GM18499 (cell line): ENCODE data around the gene PLCB1.
"Not testable (repeated sequence)": the region's sequence is repeated elsewhere in the genome, so short reads cannot be mapped to it uniquely, and the experiment has no call there.

Source experiments
- ATAC-seq: cut with Tn5 transposase; IDR thresholded peaks from one replicate; pipeline ENCODE4 v1.9.1; 2021; ENCODE audit warnings: moderate number of reproducible peaks; ENCODE audit not compliant: insufficient read depth, unreplicated experiment

Gene PLCB1

DNA sequence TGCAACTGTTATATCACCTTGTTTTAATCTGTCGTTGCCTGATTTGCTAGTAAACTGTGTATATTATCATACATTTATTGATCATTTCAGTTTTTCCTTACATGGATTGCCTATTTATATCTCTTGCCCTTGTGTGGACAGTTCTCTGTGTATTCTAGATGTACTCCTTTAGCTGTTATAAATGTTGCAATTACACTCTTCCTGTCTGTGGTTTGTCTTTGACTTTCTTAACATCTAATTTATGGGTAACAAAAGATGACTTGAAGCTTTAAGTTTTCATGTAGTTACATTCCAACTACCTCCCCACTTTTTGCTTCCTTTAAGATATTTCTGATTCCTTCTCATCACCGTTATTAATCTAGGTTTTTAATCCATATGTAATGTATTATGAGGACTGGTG lies 22.6 kb downstream of the PLCB1 start:
- ATAC-seq, result no peak

DNA sequence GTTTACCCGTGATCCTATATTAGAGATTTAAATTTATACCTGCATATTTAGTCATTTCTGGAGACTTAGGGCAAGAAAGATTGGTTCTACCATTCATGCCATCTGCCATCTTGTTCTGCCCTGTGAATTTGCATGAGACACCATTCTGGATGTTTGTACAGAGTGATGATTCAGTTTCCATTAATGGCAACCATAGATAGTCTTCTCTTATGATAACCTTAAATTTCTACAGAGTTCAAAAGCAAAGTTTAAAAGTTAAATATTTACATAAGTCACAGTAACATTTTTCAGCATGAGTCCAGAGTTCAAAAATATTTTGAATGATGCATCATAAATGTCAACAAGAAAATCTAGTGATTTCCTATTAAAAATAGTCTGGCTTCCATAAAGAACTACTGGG lies 23.2 kb downstream of the PLCB1 start:
- ATAC-seq, result no peak

DNA sequence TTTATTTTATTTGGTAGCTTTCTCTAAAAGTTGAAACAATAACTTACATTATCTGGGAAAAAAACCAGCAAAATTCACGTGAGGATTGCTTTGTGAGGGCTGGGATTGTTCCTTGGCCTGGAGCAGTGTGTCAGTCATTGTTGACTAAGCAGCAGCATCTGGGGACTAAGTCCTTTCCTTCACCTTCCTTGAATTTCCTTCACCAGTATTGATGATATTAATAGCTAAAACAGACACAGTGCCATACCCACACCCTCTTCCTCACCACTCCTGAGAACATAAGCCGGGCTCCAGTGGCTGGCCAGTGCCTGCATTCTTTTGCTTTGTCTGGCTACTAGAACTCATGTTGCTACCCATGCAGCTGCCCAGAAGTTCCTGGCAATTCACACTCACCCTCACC lies 23.7 kb downstream of the PLCB1 start:
- ATAC-seq, result no peak

DNA sequence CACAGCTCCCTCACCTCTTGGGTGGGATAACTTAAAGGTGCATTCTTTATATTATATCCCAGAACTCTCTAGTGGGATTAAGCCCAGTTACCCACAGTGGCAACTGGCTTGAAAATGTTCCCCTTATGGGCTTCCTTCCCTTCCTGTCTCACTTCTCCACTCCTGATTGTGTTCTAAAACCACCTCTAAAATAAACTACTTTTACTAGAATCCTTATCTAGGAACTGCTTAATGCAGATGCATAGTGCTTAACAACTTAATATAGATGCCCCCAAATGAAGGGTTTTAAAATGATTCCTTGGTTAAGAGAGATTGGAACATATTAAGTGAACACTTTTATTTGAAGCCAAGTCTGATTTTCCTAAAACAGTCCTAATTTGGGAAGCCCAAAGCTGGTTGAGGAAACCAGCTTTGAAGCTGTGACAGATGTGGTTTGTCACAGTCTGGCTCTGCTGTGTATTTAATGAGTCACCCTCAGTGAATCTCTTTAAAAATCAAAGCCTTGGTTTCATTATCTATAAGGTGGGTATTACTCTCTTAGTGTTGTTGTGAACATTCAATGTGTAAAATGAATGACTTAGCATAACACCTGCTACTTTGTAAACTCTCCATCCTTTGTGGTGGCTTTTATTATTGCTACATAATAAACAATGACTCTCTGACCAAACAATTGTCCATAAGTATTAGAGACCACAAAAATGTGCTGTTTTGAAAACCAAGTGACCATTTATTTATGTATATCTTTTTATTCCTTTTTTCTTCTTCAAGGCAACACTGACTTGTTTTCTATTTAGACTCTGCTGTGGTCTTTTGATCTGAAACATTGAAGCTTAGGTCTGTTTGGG lies 24.4 kb downstream of the PLCB1 start:
- ATAC-seq, result peak; percentile 79

DNA sequence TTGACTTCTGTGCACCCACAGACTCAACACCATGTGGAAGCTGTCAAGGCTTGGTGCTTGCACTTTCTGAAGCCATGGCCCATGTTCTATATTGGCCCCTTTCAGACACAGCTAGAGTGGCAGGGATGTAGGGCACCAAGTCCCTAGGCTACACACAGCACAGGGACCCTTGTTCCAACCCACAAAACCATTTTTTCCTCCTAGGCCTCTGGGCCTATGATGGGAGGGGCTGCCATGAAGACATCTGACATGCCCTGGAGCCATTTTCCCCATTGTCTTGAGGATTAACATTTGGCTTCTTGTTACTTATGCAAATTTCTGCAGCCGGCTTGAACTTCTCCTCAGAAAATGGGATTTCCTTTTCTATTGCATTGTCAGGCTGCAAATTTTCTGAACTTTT lies 27.2 kb downstream of the PLCB1 start:
- ATAC-seq, result not testable (repeated sequence)

DNA sequence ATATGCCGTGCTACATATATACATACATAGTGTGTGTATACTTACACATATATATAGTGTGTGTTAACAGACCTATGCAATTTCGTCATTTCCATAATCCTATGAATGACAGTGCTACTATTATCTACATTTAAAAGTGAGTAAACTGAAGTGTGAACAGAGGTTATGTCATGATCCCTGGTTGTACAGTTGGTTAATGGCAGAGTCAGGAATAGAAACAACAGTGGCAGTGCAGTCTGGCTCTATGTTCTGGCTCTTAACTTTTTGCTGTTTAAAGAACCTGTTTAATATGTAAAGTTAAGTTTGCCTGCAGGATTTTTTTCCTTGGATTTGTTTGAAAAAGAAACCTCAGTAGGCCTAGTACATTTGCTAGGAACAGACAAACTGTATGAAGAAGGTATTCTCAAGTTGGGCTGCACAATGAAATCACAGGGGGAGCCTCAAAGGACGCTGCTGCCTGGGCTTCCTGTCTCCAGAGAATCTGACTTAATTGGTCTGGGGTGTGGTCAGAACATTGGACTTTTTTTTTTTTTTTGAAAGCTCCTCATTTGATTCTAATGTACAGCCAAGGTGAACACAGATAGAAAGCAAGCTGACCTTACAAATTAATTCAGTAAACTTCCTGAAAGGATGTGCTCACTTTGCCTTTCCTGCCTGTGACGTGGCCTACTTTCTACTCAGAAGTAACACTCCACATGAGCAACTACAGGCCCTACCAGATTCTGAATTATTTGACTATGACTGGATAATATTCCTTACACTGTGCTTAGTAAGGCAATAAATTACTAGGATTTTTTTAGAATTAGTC lies 29.4 kb downstream of the PLCB1 start:
- ATAC-seq, result no peak

DNA sequence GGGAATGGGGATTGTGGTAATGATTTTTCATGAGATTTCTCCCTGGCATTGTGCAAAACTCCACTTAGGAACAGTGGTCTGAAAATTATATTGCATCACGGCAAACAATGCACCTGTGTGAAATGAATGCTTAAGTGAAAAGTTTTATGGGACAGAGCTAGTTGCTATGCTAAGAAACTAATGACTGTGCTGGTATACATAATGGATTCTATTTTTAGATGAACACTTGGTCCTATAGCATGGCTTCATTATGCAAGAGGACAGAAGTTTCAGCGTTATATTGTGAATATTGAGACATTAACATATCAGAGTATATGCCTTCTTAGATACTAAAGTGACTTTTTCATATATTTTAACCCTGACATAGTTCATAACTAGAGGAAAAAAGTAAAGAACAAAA lies 30.5 kb downstream of the PLCB1 start:
- ATAC-seq, result no peak

DNA sequence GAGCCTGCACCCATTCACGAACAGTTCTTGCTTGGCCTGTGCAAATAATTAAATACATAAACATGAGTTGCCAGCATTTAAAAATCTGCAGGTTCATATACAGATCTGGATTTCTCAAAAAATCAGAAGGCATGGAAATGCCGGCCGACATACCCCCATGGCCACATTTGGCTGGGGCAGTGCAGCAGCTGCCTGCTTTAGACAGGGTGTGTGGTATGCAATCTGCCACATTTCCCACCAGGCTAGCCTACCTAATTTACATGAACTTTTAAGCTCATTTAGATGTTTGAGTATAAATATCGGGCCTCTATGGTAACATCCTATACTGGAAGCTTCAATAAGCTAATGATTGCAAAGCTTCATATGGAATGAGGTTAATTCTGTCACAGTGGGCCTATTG lies 31.5 kb downstream of the PLCB1 start:
- ATAC-seq, result no peak

DNA sequence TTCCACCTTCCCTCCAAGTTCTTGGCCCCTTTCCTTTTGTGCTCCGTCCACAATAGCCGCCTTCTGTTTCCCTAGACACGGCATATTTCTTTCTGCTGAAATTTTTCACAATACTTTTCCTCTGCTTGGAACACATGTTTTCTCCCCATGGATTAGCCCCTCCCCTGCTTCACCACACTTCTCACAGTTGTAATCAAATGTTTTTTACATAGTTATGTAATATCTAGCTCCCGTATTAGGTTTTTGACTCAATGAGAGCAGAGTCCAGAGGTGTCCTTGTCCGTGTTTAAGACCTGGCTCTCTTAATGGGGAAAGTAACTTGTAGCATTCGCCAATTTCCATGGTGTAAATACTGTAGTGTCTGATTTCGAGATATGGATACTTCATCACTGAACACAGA lies 34.7 kb downstream of the PLCB1 start:
- no peak for ATAC-seq

DNA sequence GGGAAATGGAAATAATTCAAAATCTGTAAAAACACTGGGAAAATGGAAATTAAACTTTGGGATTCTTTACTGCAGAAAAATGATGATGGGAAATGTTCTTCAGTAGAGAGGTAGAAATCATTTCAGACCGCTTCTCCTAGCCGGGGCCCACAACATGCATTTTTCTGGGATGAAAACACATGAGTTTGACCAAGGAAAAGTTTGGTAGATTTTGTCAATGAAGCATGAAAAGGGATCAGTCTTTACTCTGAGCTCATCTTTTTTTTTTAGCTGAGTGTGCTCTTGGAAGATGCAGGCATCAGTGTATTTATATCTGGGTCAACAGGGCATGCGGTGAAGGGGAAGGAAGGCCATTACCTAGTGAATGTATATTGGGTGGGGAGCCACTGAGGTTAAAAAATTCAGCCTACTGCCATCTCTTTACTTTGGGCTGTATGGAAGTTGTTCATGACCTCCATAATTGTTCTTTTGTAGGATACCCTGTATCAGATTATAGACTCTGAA lies 36.8 kb downstream of the PLCB1 start:
- no peak for ATAC-seq

DNA sequence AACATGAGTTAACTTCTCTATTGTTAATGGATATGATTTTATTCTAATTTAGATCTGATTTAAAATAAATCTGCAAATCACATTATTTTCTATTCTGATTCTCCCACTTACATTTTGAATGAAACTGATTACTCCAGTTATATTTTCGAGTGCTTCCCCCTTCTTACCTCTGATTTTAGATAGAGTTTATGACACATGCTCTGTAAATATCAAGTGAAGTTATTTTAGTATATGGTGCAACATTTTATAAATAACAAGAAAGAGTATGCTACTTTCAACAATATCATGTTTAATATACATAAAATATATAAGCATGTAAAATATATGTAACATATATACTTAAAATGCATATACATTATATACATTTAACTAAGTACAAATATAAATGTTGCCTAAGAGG lies 38.9 kb downstream of the PLCB1 start:
- ATAC-seq, result no peak

DNA sequence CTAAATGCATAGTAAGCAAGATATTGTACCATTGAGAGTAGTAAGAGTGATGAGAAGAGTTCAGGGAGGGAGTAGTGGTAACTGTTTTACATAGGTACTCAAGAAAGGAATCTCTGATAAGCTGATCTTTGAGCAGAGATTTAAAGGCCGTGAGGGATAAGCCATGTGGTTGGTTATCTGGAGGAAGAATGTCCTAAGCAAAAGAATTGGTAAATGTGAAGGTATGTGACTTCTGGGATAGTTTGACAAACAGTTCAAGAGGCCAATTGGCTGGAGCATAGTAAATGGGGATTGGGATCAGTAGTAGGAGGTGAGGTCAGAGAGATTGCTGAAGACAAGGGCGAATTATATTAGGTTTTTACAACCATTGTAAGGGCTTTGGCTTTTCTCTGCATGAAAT lies 40.1 kb downstream of the PLCB1 start:
- no peak for ATAC-seq

DNA sequence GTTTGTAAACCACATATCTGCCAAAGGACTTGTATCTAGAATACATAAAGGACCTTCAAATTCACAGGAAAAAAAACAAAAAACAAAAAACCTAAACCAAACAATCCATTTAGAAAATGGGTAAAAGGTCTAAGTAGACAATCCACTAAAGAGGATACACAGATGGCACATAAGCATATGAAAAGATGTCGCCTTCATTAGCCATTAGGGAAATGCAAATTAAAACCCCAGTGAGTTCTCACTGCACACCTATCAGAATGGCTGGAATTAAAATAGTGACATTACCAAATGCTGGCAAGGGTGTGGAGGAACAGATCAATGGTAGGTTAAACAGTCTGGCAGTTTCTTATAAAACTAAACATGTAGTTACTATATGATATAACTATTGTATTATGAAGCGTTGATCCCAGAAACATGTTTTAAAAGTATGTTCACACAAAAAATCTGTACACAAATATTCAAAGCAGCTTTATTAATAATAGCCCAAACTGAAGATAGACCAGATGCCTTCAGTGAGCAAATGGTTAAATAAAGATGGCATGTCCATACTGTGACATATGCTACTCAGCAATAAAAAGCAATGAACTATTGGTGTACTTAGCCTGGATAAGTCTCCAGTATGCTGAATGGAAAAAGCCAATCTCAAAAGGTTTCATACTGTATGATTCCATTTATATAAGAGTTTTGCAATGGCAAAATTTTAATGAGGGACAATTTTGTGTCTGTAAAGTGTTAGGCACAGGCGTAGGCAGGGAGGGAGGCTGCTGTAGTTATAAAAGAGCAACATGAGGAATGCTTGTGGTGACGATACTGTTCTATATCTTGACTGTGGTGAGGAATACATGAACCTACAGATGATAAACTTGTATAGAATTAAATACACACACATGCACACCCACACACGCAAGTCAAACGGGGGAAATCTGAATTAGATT lies 43.9 kb downstream of the PLCB1 start:
- ATAC-seq, result no peak

DNA sequence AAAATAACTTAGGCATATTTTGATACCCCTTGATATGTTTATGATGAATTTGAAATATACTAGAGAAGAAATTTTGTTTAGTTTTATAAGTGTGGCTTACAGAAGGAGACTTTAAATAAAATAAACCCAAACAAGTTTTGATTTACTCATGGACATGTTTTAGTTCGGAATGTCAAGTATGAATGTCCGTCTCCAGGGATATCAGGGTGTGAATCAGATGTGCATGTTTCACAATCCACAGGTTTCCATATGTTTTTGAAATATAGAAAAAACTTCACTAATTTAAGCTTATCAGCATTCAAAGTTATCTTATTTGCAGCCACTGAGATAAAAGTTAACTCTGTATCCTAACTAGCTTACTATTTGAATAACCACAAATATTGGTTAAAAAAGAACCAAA lies 51.5 kb downstream of the PLCB1 start:
- no peak for ATAC-seq

DNA sequence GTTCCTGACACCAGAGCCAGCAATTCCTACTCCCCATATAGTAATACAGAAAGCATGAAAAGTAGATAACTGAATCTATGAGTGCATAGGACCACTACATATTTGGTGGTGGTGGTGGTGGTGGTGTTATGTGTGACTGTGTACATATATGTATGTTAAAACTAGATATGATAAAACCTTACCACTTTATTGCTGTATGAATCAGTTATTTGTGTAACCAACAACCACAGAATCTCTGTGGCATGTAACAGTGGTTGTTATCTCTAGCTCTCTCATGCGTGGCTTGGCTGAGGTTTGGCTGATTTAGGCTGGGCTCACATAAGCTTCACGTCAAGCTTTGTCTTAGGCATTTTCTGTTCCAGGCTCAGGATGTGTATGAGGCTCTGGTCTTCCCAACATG lies 55.7 kb downstream of the PLCB1 start:
- ATAC-seq, result no peak

DNA sequence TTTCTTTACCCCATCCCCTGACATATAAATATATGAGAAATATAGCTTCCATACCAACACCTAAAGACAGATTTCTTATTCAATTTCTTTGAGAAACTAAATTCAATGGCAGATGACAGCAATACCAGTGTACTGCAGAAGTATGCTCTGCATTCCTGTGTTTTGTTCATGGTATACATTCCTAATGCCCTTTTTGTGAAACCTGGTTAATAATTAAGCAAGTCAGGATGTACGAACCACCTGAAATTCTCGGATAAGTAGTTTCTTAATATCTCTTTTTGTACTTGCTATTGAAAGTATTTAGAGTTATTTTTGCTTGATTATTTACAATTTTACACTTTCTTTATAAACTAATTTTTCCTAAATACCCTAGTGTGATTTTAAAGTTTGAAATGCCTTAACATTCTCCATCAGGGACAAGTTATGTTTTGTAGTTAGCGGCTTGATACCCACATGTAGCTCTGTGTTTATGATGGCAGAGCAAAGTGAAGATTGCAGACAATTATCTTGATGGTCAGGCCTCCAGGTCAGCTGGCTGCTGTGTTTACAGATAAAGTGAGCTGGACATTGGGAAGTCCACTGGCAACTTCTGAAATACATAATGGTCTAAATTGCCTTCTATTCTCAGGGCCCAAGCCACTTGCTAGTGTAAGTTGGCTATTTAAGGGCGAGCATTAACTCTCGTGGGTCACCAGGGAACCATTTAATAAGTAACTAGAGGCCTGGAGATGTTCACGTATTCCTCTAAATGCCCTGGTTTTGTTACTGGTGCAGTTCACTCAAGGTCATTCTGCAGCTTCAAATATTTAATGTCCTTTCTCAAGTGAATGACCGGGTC lies 58.2 kb downstream of the PLCB1 start:
- no peak for ATAC-seq

DNA sequence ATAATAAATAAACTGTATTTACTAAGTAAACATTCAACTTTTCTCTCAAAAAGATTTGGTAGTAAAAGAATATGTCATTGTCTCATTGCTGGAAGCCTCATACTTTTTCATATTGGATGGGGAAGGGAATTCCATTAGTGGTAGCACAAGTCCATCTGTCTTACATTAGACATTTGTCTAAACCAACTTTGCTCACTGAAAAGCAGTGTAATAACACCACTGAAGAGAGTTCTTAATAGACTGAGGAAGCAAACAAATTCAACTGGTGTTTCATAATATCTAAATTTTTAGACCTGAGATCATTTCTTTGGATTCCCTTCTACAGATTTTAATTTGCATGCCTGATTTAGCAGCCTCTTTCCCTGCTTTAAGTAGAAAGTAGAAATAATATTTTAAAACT lies 62.7 kb downstream of the PLCB1 start:
- no peak for ATAC-seq

DNA sequence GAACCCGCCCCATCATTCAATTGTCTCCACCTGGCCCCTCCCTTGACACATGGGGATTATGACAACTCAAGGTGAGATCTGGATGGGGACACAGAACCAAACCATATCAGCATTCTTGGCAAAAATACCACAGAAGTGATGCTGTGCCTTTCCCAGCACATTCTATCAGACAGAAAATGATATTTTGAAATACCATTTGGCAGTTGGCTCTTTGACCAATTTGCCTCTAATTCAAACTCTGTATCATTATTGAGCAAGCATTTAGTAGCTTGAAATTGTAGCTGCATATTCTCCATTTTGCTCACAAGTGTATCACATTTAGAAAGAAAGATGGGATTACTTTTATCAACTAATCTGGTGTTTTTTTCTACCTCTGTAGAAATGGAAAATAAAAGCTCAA lies 64.0 kb downstream of the PLCB1 start:
- ATAC-seq, result no peak

DNA sequence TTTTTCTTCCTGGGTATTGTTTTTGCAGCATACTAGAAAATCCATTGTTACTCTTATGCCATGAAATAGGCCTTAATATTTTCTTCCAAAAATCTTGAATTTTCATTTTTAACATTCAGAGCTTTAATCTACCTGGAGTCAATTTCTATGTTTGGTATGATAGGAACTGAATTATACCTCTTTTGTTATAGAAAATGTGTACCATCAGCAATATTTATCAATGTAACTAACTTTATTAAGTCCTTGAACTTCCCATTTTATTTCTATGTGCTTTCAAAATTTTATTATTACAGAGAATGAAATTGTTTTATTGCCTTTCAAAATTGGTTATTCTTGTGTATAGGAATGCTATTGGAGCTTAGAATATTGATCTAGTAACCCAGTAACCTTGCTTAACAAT lies 68.2 kb downstream of the PLCB1 start:
- ATAC-seq, result no peak

DNA sequence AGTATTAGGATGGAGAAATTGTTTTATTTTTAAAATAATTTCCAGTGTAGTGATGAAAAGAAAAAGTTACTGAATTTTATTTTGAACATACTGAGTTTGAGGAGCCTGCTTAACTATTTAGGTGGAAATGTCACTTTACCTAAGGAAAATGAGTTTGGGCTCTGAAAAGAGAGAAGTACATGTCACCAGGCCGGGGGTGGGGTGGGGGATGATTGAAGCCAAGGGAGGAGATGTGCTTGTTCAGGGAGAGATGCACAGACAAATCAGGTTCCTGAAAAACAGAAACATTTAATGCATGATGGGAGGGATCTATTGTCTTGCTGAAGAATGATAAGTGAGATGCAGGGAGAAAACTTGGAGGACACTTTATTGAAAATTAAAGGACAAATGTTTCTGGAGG lies 71.3 kb downstream of the PLCB1 start:
- no peak for ATAC-seq
